RCC 7860 (cell line): ENCODE results near the gene GRIA4.
A peak's percentile ranks its signal among the peaks of the same experiment; 100 is the strongest.
"Not testable (repeated sequence)": the region's sequence is repeated elsewhere in the genome, so short reads cannot be mapped to it uniquely, and the experiment has no call there.

Experiments used
- DNase-seq: peaks from one replicate; pipeline ENCODE4 v3.0.0-alpha.2; 2015; ENCODE audit warnings: low spot score
- FAIRE-seq: peaks from 2 replicates; lab custom pipeline; 2012; peaks lifted over from hg19 to GRCh38; lab: Jason Lieb, UNC

GRIA4 gene

DNA sequence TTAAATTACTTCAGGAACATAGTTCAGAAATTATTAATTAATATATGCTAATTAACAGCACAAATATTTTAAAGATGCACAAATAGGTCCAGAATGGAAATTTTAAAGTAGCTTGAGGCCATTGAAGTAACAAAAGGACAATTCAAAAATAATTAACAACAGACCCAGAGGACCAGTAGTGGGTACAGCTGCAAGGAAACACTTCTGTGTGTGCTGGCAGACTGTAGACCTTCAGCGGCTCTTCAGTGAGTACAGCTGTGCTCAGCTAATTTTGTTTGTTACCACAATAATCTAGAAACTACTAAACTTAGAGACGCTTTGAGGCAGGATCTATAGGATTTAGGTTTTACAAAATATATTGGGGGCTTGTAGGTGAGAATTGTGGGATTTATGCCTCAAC lies 103.8 kb downstream of the GRIA4 start:
- DNase-seq = no peak

DNA sequence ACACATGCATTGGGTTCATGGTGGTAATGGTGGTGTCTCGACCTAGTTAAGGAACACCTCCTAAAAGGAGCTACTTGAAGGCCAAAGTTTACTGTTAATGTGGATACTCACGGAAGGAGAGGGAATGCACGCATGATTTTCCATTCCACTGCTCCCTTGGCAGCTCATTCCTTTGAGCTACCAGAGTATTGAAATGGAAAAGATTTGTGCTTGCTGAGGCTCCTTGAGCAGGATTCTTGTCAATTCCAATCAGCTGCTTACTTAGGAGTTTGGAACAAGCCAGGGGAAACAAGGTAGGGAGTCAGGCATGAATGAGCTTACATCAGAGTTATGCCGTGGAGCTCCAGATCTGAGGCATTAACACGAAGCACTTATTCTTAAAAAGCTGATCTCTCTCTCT lies 108.8 kb downstream of the GRIA4 start:
- DNase-seq = peak; percentile 68
- FAIRE-seq = peak; percentile 79

More for the DNA sequence above, 103.8 kb downstream of the GRIA4 start:
- no peak for FAIRE-seq

DNA sequence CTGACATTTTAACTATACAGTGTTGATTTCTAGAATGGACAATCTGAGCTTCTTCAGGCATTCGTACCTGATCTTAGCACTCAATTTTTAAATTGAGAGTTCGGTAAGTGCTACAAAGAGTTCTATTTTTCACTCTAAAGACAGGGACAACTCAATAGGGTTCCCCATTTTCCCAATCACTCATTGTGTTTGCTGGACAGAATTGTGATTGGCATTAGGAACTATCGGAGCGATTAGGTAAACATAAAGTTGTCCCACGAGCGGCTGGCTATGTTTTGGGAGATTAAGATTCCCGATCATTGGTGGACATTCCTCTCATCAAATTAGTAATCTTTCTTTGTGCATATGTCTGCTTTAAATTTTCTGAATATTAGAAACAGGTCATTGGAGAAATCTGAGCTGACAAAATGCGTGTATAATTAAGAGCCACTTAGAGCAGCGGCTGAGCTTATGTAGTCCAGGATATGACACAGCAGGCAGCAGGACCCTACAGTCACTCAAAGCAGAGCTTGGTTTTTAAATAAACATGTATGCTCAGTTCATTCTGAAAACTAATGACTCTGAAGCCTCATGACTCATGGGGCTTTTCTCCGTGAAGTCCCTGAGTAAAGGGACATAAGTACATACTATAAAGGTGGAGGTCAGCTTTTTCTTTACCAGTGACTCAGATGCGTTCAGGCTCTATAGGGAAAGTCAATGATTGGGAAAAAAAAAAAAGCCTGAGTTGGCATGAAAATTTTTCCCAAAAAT lies 109.4 kb downstream of the GRIA4 start:
- DNase-seq = peak; percentile 88
- peak; percentile 93 for FAIRE-seq

DNA sequence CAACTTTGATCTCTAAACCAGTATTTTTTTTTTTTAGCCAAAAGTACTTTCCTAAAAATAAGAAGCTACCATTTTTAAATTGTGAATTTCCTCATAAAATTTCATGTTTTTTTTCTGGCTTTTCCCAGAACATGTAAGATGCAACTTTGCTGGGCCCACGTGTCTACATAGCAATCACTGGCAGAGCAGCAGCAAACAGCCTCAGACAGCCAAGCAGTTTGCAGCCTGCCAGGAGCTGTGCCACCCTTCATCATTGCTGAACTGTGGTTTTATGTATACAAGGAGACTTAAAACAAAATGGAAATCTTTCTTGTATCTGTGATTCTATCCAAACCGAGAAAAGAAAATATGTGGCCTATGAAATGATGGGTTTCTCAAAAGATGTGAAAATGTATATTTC lies 110.2 kb downstream of the GRIA4 start:
- FAIRE-seq (no peak), DNase-seq (no peak)

DNA sequence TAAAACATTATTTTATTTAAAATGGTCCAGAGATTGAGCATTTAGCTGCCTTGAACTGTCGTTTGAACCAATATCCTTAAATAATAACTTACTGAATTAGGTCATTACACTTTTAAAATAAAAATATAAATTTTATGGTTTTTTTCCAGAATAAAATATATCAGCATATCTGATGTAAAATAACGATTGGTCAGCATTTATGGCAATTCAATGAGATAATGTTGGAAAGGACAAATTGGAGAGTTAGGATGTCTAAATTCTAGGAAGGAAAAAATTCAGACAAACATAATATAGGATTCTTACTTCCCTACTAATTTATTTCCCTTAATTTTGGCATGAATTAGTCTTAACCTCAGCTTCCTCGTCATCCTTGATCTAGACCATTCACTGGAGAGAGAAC lies 113.4 kb downstream of the GRIA4 start:
- DNase-seq (no peak), FAIRE-seq (no peak)

DNA sequence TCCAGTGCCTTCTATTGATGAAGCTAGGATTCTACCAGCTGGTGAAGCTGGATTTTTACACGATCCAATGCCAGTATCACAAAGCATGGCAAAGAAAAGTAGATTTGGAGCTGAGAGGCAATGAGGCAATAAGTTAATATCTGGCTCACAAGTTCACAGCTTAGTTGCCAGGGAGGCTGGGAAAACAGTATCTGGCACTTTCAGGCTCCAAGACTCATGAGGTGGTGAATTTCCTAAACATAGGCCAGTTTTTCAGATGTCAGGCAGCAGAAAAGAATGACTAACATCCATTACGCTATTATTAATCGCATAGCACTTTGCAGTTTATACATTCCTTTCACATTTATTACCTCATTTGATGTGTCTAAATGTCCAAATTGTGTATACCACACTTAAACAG lies 122.7 kb downstream of the GRIA4 start:
- DNase-seq = no peak
- no peak for FAIRE-seq

DNA sequence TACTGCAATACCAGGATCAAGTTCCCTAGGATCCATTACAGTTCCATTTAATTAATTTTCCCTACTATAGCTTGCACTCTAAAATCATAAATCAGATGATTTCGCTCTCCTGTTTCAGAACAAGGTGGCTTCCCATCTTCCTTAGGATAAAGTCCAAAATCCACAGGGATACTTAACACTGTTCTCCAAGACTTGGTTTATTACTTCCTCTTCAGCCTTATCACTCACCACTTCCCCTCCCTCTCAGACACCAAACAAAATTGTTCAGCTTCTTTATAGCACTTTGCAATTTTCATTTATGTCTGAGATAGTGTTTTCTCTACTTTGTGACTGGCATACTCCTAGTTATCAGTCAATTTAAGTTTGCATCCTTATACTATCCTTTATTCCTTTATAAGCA lies 124.6 kb downstream of the GRIA4 start:
- FAIRE-seq (no peak), DNase-seq (no peak)

DNA sequence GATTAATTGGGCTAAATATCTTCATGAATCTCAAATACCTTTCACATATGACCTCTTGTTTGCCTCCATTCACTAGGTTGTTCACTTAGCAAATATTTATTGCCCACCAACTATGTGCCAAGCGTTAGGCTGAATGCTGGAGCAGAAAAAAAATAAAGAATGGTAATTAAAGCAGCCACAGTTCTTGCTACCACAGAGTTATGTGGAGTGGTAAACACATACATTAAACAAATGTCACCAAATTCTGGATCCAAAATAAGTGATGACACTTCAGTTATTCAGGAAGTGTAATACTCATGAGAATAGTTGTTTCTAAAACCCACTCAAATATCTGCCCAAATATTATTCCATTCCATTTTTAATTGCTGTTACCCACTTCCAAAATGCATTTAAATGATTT lies 128.4 kb downstream of the GRIA4 start:
- FAIRE-seq (no peak), DNase-seq (no peak)

DNA sequence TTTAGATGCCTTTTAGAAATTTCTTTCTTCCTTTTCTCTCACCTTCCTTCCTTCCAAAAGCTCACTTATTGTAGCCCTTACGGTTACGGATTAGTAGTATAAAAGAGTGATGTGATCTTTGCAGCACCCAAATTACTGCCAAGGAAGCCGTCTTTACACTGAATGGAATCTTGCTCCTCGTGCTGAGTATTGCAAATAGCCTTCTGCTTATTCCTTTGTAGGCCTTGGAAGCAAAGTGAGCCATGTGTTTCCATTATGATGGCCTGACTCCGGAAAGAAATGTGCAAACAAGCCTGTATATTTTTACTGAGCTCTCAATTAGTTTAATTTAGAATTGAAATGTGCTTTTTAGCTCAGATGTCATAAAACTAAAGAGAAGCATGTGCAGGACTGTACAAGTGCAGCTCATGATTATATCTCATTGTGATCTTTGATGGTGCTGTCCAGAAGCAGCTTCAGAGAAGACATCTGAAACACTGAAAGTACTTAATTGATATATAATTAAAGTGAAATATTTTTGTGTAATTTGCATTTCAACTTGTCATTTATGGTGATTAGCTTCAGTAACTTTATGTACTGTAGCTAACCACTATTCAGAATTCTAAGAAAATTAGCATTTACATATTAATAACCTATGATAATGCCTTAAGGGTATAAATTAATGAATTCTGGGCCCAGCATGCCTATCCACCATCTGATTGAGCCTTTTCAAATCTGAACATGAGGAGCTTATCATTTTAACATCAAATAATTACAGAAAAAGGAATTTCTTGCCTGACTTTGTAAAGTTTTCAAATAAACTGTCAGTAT lies 129.3 kb downstream of the GRIA4 start:
- no peak for FAIRE-seq
- DNase-seq = no peak

DNA sequence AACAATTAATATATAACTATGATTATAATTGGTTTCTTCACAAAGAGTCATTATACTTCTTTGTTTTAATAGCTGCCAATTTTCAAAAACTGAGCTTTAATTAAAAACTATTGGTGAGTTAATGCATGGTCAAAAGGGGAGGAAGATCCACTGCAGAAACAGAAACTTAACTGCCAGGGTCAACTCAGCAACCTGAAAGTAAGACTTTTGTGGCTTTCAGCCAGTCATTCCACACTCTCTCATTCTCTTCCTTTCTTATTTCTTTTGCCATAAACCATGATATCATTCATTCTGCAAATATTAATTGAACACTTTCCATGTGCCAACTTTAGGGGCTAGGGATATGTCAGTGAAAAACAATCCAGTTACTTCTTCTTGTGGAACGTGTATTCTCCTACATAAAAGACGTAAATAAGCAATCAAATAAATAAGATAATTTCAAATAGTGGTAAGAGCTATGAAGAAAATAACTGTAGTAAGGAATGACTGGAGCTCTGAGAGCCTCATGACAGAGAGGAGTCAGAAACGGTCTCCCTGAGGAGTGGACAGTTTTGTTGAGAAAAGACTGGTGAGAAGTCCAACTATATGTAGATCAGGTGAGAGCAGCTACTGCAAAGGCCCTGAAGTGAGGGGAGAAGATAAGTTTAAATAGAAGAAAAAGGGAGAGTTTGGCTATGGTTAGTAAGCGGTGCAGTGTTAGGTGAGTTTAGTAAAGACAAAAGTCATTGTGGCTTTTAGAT lies 130.5 kb downstream of the GRIA4 start:
- no peak for DNase-seq
- FAIRE-seq = no peak

DNA sequence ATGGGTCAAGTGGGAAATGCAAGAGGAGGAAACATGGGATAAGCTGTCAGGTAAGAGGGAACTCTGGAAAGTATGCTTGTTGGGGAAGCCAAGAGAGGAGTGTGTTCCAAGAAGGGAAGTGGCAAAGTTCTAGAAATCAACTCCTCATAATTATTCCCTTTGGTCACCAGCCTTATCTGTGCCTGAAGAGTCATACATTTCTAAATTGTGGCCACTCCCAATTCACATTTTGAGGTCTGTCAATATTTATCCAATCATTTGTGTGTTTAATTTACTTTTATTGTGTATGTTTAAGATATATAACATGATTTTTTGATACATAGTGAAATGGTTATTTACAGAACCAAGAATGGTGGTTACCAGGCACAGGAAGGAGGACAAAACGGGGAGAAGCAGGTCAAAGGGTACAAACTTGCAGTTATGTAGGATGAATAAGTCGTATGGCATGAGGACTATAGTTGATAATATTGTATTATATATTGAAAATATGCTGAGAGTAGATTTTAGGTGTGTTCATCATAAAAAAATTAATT lies 131.7 kb downstream of the GRIA4 start:
- FAIRE-seq (no peak), DNase-seq (no peak)

DNA sequence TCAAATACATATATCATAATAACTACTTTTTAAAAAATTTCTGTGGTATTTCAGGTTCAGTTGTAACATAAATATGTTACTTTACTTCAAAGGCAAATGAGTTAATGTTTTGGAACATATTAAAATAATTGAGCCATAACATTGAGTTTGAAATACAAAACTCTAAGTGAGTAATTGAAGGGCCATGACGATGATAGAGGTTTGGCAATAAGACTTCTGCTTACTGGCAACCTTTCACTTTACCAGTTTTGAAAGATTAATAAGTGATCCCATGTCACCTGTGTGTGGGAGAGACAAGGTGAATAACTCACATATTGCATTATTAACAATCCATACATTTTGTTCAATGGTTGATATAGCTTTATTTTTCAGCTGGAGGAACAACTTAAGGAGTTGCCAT lies 144.4 kb downstream of the GRIA4 start:
- no peak for DNase-seq
- no peak for FAIRE-seq

DNA sequence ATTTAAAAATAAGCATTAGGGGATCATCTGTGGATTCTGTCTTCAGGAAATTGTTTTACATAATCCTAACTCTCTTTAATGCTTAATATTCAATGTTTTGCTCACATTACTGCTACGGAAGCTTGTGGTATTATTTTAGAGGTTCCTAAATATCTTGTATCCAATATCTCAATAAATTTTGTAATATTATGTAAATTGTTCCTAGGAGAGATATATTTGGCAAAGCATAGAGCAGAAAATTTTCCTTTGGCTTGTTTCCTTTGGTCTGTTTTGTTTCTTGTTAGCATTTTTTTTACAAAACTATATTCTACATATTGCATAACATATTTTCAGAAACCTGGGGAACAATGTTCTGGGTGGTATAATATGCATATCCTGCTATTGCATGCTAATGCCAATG lies 144.8 kb downstream of the GRIA4 start:
- DNase-seq = no peak
- FAIRE-seq = no peak

DNA sequence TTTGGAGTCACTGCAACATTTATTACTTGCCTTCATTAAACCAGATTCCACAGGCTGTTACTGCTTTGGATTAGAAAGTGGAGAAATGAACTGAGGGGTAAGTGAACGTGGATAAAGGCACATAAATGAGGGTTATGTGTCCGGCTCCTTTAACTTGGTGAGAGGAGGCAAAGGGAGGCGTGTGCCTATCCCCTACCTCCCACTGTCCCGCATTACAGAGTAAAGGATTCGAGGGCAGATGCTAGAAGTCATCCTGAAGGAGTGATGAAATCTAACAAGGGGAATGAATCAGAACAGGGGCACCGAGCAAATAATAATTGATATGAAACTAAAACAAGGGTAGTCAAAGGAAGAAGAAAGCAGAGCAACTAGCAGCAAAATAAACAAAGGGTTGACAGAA lies 147.2 kb downstream of the GRIA4 start:
- FAIRE-seq = no peak
- no peak for DNase-seq

DNA sequence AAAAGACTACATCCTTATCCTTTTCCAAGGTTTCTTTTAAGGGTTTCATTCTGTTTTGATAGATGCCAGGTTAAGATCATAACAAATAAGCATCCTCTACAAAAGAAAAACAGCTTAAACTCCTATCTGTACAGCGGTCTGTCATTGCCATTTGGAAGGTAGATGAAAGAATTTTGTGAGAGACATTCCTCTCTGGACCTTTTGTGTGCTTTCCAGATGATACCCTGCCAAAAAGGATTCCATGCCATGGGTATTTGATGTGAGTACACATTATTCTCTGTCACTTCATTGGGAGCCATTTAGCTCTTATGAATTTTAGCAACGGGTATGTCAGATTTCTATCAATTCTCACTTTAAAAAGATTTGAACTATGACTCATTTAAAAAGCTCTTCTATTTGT lies 153.7 kb downstream of the GRIA4 start:
- FAIRE-seq (no peak), DNase-seq (no peak)

DNA sequence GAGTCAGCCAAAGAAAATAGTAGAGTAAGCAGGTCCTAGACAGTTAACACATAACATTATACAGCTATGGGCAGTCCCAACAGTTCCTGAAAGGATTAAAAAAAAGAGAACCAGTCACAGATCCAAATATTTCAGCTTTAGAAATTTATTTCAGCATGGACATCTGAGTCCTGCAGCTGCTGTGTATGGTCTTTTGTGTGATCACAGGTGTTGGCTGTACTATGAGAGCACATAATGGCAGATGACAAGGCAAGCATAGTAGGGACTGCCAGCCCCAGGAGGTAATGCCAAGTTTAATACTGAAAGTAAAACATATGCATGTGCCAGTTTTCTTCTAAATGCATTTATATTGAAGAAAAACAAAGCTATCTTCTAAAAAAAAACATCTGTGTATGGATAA lies 158.1 kb downstream of the GRIA4 start:
- DNase-seq (no peak), FAIRE-seq (no peak)

DNA sequence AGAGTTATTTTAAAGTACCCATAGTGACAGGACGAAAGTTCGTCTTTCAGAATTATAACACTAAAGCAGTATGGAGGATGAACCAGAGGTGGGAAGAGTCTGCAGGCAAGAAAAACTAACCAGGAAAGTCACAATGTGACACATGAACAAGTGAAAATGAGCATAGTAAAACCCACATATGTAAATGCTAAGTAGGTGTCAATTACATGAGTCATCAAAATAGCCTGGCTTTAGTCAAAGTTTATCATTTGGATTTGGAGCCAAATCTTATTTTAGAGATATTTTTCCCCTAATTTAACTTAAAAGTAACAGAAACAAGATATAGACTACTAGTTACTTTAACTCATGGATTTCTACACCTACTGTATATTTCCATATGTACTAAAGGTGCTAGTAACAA lies 159.8 kb downstream of the GRIA4 start:
- DNase-seq (no peak), FAIRE-seq (no peak)

DNA sequence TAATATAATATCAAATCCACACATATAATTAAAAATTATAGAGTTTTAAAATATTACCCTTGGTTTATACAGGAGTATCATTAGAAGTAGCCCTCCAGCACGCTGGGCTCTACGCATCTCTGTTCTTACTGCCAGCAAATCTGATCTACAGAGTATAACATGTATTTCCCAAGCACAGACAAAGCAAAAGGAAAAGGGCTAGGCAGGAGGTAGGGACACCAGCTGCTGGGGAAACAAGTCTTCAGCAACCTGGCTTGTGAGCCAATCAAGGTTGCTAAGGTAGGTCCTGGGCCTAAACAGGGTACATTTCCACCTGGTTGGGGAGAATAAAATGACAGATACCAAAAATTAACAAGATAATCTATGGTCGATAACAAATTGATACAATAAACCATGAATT lies 163.6 kb downstream of the GRIA4 start:
- not testable (repeated sequence) for FAIRE-seq, DNase-seq

DNA sequence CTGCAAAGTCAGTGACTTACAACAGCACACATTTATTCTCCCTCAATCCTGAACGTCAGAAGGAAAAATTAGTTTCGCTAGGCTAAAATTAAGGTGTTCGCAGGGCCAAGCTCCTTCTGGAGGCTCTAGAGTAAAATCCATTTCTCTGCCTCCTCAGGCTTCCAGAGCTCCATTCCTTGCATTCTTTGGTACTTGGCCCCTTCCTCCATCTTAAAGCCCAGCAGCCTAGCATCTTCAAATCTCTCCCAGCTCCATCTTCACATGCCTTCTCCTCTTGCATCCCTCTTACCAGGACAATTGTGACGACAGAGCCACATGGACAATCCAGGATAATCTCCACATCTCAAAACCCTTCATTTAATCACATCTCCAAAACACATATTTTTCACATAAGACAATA lies 165.0 kb downstream of the GRIA4 start:
- DNase-seq (no peak), FAIRE-seq (no peak)

DNA sequence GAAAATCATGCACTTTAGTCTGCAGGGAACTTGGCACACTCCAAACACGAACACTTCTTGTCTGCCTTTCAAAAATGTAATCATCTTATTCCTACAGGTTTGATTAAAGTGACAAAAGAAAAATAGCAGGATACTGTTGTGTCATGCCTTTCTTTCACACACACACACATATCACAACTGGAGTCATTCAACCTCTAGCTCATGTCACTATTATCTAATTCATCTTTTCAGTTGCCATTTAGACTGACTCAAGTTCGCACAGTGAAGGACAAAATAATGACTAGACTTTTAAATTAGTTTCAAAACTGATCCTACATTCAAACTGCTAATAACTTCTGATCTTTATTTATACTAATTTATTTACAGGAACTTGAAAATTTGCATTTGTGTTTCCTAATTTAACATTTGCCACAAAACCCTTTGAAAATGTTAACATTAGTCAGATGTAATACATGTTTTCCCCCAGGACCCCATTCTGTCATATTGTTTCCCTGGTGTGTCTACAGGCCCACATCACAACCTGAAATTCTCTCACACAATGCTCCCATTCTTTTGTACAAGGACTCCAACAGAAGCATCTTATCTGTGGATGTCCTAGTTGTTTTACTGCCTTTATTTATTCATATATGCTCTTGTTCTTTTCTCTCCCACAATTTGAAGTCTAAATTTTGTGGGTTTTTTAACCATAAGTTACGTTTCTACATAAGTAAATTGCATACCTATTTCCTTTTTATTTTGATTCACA lies 171.1 kb downstream of the GRIA4 start:
- DNase-seq = no peak
- FAIRE-seq = no peak

DNA sequence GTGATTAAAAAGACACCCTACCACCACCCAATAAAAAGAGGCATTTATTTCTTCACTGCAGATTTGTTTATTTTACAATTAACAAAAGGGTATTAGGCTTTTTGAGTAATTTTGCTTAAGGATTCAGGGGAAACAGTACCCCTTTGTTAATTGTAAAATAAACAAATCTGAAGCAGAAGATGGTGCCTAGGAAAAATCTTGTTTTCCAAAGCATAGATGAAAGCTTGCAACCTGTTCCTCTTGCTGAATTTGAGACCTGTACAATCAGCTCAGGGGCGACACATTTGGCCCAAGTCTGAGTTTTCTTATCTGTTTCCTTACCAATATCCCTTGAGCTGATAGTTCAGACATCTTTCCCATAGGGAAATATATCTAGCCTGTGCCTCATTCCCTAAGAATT lies 171.9 kb downstream of the GRIA4 start:
- FAIRE-seq (no peak), DNase-seq (no peak)
